Heart right ventricle (tissue), 16 donors: ENCODE results near the gene TMBIM6. TPM values are rescaled to one million over a fixed set of nuclear protein-coding genes. Genes with fewer than 3 reads are reported as not detected.

Experiments used
- ATAC-seq, 8 donors: fragments of 200-7000 bp; cut with Tn5 transposase; one replicate each; pipeline ENCODE4 v1.9.1; 2020; ENCODE audit warnings: mild to moderate bottlenecking in 8 of 8, moderate library complexity in 8 of 8, moderate number of reproducible peaks in 1 of 8
- DNase-seq, 2 donors: peaks; one replicate each; pipeline ENCODE4 v3.0.0-alpha.2; 2020
- H3K27ac ChIP-seq, 10 donors: fragments of 200-600 bp; sonication (generic) in 2 of 10; one replicate each; pipeline versions ENCODE4 v1.5.0 to v1.8.0; 2020 to 2022; ENCODE audit warnings: mild to moderate bottlenecking in 3 of 10
- H3K27me3 ChIP-seq, 7 donors: fragments of 200-600 bp; one replicate each; pipeline ENCODE4 v1.8.0; 2021 to 2022; ENCODE audit warnings: mild to moderate bottlenecking in 2 of 7
- H3K36me3 ChIP-seq, 9 donors: fragments of 200-600 bp; sonication (generic) in 1 of 9; one replicate each; pipeline versions ENCODE4 v1.5.0 to v1.8.0; 2020 to 2022; ENCODE audit warnings: mild to moderate bottlenecking in 2 of 9
- H3K4me1 ChIP-seq, 9 donors: fragments of 200-600 bp; sonication (generic) in 1 of 9; one replicate each; pipeline versions ENCODE4 v1.5.0 to v1.8.0; 2020 to 2022; ENCODE audit warnings: mild to moderate bottlenecking in 4 of 9
- H3K4me3 ChIP-seq, 10 donors: fragments of 200-600 bp; sonication (generic) in 2 of 10; one replicate each; pipeline versions ENCODE4 v1.5.0 to v1.8.0; 2020 to 2022; ENCODE audit warnings: mild to moderate bottlenecking in 7 of 10, moderate library complexity in 2 of 10
- H3K9me3 ChIP-seq, 11 donors: fragments of 200-600 bp in 10 of 11; sonication (generic) in 2 of 11; one replicate each; pipeline versions ENCODE4 v1.5.0 to v1.8.0; 2013 to 2022; ENCODE audit warnings: mild to moderate bottlenecking in 2 of 11, control low read depth in 1 of 11, moderate library complexity in 1 of 11
- WGBS, 2 donors: extraction: QIAGEN DNeasy Blood & Tissue Kit; methylation state at CpG; one replicate each; pipeline ENCODE4 v1.1.7; 2013; ENCODE audit warnings: inconsistent platforms in 1 of 2; 5-methylcytosine and 5-hydroxymethylcytosine counted together
- intact Hi-C, 10 donors: fragments of 100-400 bp; cut with DNase I; formaldehyde crosslinking; loops; one replicate each; pipeline versions ENCODE4 v1.11.1 to v1.14.2; 2022
- polyA plus RNA-seq, 2 donors: library from polyadenylated mRNA; stranded (reverse); fragments of 200-250 nt; gene quantifications; one replicate each; pipeline ENCODE4 v1.2.3, GENCODE V29; 2013
- total RNA-seq, 10 donors: library from RNA; stranded (reverse); fragmentation: NEBNext Ultra II Directional in 3 of 10; extraction: Animal tissue kit (Norgen Biotek cat#: 25700) in 3 of 10; gene quantifications; one replicate each; pipeline versions ENCODE4 v1.2.1 to v1.2.4, GENCODE V29; 2021 to 2023
- TF ChIP-seq, protein P1 (sequence below), 9 donors: fragments of 200-600 bp; sonication (generic) in 2 of 9; IDR thresholded peaks; one replicate each; pipeline versions ENCODE4 v1.5.0 to v1.8.0; 2021 to 2022; ENCODE audit warnings: antibody characterized with exemption in 9 of 9, mild to moderate bottlenecking in 5 of 9, moderate library complexity in 1 of 9
- donor health status: Arrhythmogenic right ventricular cardiomyopathy.
- donor health status: ischemic (EF 13 %, LVEDD 7.1; RV severe dilation, severe dysfunction).
- donor health status: healthy with polysubstance abuse.
- donor health status: DM: no; HTN: yes; CAD: no.
- donor health status: DM: no; HTN: no; CAD: no.
- donor health status: ischemic (EF 25% LVEDD 6.9; RV normal size, moderate dysfunction).
- donor health status: ischemic (EF 25% LVEDD 5.7; RV mildly dilated, moderate dysfunction).
- donor health status: healthy.
- donor health status: DM: yes; HTN: yes; CAD: no.
- donor health status: Ischemic cardiomyopathy.
- donor health status: ischemic (EF 35%, LVEDD 5.7; RV mildly dilated, moderate dysfunction).
- donor health status: nonischemic (EF 11% LVEDD 7.7; RV severe dilation, severe dysfunction).
- donor health status: DM: yes; HTN: yes; CAD: no.
- donor health status: PGD.
- donor health status: ischemic (EF 29% LVEDD 5.4; RV normal size, mild dysfunction).
- donor health status: nonischemic (EF 23%, LVEDD 6.1; RV moderate dilation, normal function).

TMBIM6 gene
- total and polyA plus RNA-seq, 12 donors, result 110 to 322 (median 202) TPM

DNA sequence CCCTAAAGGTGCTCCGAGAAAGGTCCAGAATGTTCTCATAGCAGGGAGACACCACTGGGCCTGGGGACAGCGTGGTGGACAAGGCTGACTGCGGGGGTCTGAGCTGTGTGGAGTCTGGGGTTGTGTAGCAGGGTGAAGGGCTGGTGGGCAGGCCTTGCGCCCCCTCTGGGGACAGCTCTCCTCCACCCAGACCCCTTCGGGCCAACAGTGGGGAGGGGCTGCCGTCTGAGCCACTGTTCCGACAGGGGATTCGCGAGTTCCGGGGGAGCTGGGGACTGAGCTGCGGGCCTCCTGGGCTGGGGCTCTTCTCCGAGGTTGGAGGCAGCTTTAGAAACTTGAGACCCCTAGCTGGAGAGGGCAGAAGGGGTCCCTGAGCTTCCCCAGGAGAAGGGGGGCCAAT lies 54.8 kb downstream of the TMBIM6 start:
- H3K4me1 ChIP-seq, result peaks cover 2 to 16% (median 12%) of the 10 kb centered on the region in 9 donors
- ATAC-seq (no peak), DNase-seq (no peak)
- TF ChIP-seq, protein P1, sequence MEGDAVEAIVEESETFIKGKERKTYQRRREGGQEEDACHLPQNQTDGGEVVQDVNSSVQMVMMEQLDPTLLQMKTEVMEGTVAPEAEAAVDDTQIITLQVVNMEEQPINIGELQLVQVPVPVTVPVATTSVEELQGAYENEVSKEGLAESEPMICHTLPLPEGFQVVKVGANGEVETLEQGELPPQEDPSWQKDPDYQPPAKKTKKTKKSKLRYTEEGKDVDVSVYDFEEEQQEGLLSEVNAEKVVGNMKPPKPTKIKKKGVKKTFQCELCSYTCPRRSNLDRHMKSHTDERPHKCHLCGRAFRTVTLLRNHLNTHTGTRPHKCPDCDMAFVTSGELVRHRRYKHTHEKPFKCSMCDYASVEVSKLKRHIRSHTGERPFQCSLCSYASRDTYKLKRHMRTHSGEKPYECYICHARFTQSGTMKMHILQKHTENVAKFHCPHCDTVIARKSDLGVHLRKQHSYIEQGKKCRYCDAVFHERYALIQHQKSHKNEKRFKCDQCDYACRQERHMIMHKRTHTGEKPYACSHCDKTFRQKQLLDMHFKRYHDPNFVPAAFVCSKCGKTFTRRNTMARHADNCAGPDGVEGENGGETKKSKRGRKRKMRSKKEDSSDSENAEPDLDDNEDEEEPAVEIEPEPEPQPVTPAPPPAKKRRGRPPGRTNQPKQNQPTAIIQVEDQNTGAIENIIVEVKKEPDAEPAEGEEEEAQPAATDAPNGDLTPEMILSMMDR (IDR thresholded peaks at IDR 0.05), result no peak
- intact Hi-C loops, result no loop called here
- H3K36me3 ChIP-seq, result peaks cover 0 to 99% (median 52%) of the 10 kb centered on the region in 9 donors
- H3K9me3 ChIP-seq, result no peaks in the 10 kb centered on the region
- no peak overlapping the region for H3K4me3 ChIP-seq
- 90 to 91% methylated on average over 12 of the region's 12 CpGs for WGBS, 2 donors
- H3K27me3 ChIP-seq, result no peaks in the 10 kb centered on the region
- H3K27ac ChIP-seq, result no peak overlapping the region

DNA sequence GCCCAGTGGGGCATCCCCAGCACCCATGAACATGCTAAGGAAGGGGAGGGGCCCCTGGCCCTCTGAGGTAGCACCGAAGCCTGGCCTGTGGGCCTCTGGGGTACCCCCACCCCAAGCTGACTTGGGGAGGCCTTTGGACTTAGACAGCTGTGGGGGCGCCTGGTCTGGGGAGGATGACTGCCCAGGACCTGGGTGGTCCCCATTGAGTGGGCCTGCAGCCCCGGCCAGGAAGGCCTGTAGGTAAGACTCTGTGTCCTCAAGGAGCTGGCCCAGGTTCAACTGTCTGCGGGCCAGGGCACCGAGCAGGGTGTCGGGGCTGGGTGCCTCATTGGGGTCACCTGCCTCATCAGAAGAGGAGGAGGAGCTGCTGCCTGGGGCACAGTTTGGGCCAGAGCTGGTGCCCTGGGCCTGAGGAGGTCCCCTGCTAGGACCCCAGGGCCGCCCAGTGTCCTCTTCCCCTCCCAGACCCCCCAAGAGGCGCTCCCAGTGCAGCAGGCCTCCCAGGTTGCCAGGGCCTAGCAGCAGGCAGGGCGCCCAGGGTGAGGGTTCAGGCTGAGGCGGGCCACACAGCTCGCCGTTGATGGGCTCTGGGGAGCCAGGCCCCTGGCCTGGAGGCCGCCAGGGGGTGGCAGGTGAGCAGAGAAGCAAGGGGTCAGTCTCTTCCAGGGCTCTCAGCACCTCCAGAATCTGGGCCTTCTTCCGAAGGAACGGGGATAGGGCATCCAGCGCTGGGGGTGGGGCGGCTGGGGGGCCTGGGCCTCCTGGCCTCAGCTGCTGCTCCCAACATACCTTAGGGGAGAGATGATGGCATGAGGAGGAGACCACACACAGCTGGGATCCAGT lies 55.5 kb downstream of the TMBIM6 start:
- Histone ChIP-seq H3K4me3 (no peak overlapping the region), H3K27me3 (no peaks in the 10 kb centered on the region), H3K9me3 (no peaks in the 10 kb centered on the region), H3K36me3 (peaks cover 0 to 99% (median 52%) of the 10 kb centered on the region in 9 donors), H3K4me1 (peaks cover 2 to 20% (median 17%) of the 10 kb centered on the region in 9 donors), H3K27ac (peak overlapping the region in 1 of 10 donors; percentile 77)
- ATAC-seq, result no peak
- TF ChIP-seq, protein P1 (IDR thresholded peaks at IDR 0.05), result no peak
- WGBS, 2 donors, result 88% methylated on average over 17 of the region's 17 CpGs
- no peak for DNase-seq
- intact Hi-C loops, result no loop called here

DNA sequence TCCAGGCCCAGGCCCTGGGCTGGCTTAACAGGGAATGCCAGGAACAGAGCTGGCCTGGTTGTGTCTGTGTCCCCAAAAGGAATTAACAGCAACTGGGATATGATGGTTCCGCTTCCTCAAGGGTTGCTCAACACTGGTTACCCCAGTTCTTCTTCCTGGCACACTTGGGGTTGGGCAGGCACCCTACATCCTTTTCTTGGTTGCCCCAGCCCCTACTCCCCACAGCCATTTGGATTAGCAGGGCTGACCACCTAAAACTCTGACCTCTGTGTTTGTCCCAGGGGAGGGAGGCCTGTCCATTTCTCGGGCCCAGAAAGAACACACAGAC lies 56.1 kb downstream of the TMBIM6 start:
- Histone ChIP-seq H3K9me3 (no peaks in the 10 kb centered on the region), H3K4me3 (no peak overlapping the region), H3K27me3 (no peaks in the 10 kb centered on the region), H3K27ac (peak overlapping the region in 1 of 10 donors; percentile 77), H3K4me1 (peaks cover 2 to 20% (median 18%) of the 10 kb centered on the region in 9 donors), H3K36me3 (peaks cover 0 to 99% (median 52%) of the 10 kb centered on the region in 9 donors)
- intact Hi-C loops, result no loop called here
- WGBS, 2 donors, result 75 to 80% methylated on average over 2 of the region's 2 CpGs
- ATAC-seq (no peak), DNase-seq (no peak)
- TF ChIP-seq, protein P1 (IDR thresholded peaks at IDR 0.05), result no peak

DNA sequence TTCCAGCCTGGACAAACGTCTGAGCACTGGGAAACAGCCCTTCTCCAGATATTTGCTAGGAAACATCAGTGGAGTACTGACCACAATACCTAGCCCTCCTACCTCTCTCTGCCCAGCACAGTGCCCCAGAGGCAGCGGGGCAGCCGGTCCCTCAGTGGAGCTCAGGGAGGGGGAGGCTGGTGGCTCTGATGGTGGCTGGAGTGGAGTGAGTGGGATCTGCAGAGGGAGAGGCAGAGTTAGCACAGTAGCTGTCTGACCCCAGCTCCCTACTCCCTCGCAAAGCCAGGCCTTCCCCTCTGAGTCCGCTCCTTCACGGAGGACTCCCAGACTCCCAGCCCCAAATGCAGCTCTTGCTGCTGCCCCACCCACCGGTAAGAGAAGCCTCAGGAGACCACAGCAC lies 56.9 kb downstream of the TMBIM6 start:
- H3K27ac ChIP-seq, result peak overlapping the region in 1 of 10 donors; percentile 77
- WGBS, 2 donors, result 82 to 84% methylated on average over 7 of the region's 7 CpGs
- ATAC-seq, result no peak

More for the DNA sequence above, 56.9 kb downstream of the TMBIM6 start:
- intact Hi-C loops, result no loop called here
- no peaks in the 10 kb centered on the region for H3K9me3 ChIP-seq
- peaks cover 2 to 20% (median 18%) of the 10 kb centered on the region in 9 donors for H3K4me1 ChIP-seq
- peaks cover 0 to 99% (median 53%) of the 10 kb centered on the region in 9 donors for H3K36me3 ChIP-seq
- no peak overlapping the region for H3K4me3 ChIP-seq
- H3K27me3 ChIP-seq, result no peaks in the 10 kb centered on the region
- no peak for DNase-seq
- TF ChIP-seq, protein P1 (IDR thresholded peaks at IDR 0.05), result no peak
